Measurements from ENCODE around the gene KCNJ14. TPM values are rescaled to one million over a fixed set of nuclear protein-coding genes. Genes with fewer than 3 reads are reported as not detected.

KCNJ14 gene
- total and polyA plus RNA-seq, 7 experiments from 2014 or later: 0.05 to 3.9 (median 2.1) TPM

- intact Hi-C loops (cut with micrococcal nuclease): loop anchor here (1.0 kb wide), 5 partner anchors 78 to 329 kb away; no protein-coding TSS in a partner anchor
- peaks cover 5 to 30% (median 22%) of the 10 kb centered on the region in 7 donors for H3K4me1 Mint-ChIP-seq
- CTCF ChIA-PET: interaction anchor here (0.6 to 3.6 kb wide), 16 partner anchors 8 to 161 kb away, joined by 3 to 31 read pairs (median 3); no protein-coding TSS in a partner anchor
- peaks cover 0 to 1% (median 0%) of the 10 kb centered on the region in 11 donors for H3K9me3 Mint-ChIP-seq
- H3K27ac Mint-ChIP-seq: no peak overlapping the region
- Histone ChIP-seq H3K9me3 (ENCODE audit: control insufficient read depth in 2 of 3, low read length in 3 of 3) (no peaks in the 10 kb centered on the region), H3K27ac (ENCODE audit: low read depth, low read length) (no peak overlapping the region), H3K36me3 (ENCODE audit: control insufficient read depth in 2 of 3, insufficient read depth in 3 of 3, low read length in 3 of 3) (peaks cover 0 to 15% (median 0%) of the 10 kb centered on the region in 3 experiments), H3K4me1 (ENCODE audit: control insufficient read depth in 2 of 2, insufficient read depth in 2 of 2, low read length in 2 of 2) (peaks cover 9 to 18% of the 10 kb centered on the region in 2 donors), H3K27me3 (ENCODE audit: control insufficient read depth in 2 of 2, insufficient read depth in 2 of 2, low read length in 2 of 2) (no peaks in the 10 kb centered on the region), H3K4me3 (ENCODE audit: low read length) (no peak overlapping the region)
- H3K4me3 Mint-ChIP-seq: no peak overlapping the region
- peaks cover 0 to 8% (median 0%) of the 10 kb centered on the region in 5 donors for H3K36me3 Mint-ChIP-seq
- DNase-seq (peak in 7 of 9 donors; percentile 41 to 77 (median 65)), ATAC-seq (peak; percentile 42)
- POLR2A ChIA-PET: interaction anchor here (0.6 to 1.9 kb wide), 7 partner anchors 13 to 118 kb away, joined by 3 to 6 read pairs (median 3); no protein-coding TSS in a partner anchor
- peaks cover 0 to 2% (median 0%) of the 10 kb centered on the region in 5 donors for H3K27me3 Mint-ChIP-seq
These were observed 50.9 kb downstream of the KCNJ14 start for GRCh38 chr19:48506138-48506733.

GRCh38 chr19:48507911-48508439 is 52.6 kb downstream of the KCNJ14 start:
- H3K9me3 Mint-ChIP-seq: peaks cover 0 to 1% (median 0%) of the 10 kb centered on the region in 11 donors
- H3K4me1 ChIP-seq (ENCODE audit: control insufficient read depth in 2 of 2, insufficient read depth in 2 of 2, low read length in 2 of 2): peaks cover 18 to 19% of the 10 kb centered on the region in 2 donors
- intact Hi-C loops (cut with micrococcal nuclease): no loop called here
- no peak overlapping the region for H3K4me3 ChIP-seq (ENCODE audit: low read length)
- DNase-seq (no peak), ATAC-seq (no peak)
- ChIA-PET POLR2A (interaction anchor here (1.0 to 2.2 kb wide), 3 partner anchors 15 to 77 kb away, joined by 3 to 9 read pairs (median 6); no protein-coding TSS in a partner anchor), CTCF (interaction anchor here (0.8 to 3.2 kb wide), 9 partner anchors 18 to 334 kb away, joined by 3 to 24 read pairs (median 4); partner anchors contain the start of gene SPHK2)
- H3K36me3 Mint-ChIP-seq: peaks cover 0 to 8% (median 0%) of the 10 kb centered on the region in 5 donors
- peak overlapping the region in 5 of 9 donors; percentile 18 to 78 (median 28) for H3K27ac Mint-ChIP-seq
- H3K27ac ChIP-seq (ENCODE audit: low read depth, low read length): no peak overlapping the region
- no peaks in the 10 kb centered on the region for H3K27me3 Mint-ChIP-seq
- H3K36me3 ChIP-seq (ENCODE audit: control insufficient read depth in 2 of 3, insufficient read depth in 3 of 3, low read length in 3 of 3): peaks cover 0 to 15% (median 0%) of the 10 kb centered on the region in 3 experiments
- peak overlapping the region in 2 of 10 donors; percentile 10 to 20 for H3K4me3 Mint-ChIP-seq
- no peaks in the 10 kb centered on the region for H3K27me3 ChIP-seq (ENCODE audit: control insufficient read depth in 2 of 2, insufficient read depth in 2 of 2, low read length in 2 of 2)
- H3K4me1 Mint-ChIP-seq: peaks cover 5 to 20% (median 14%) of the 10 kb centered on the region in 7 donors
- no peaks in the 10 kb centered on the region for H3K9me3 ChIP-seq (ENCODE audit: control insufficient read depth in 2 of 3, low read length in 3 of 3)

GRCh38 chr19:48508729-48509411 is 53.5 kb downstream of the KCNJ14 start:
- intact Hi-C loops (cut with micrococcal nuclease): no loop called here
- Mint-ChIP-seq H3K4me3 (peak overlapping the region in 2 of 10 donors; percentile 29 to 34), H3K27ac (no peak overlapping the region), H3K4me1 (peaks cover 8 to 18% (median 11%) of the 10 kb centered on the region in 7 donors), H3K36me3 (peaks cover 0 to 8% (median 0%) of the 10 kb centered on the region in 5 donors), H3K9me3 (peaks cover 0 to 1% (median 0%) of the 10 kb centered on the region in 11 donors), H3K27me3 (no peaks in the 10 kb centered on the region)
- POLR2A ChIA-PET: interaction anchor here (1.4 to 2.2 kb wide), 2 partner anchors 76 to 100 kb away, joined by 5 to 9 read pairs; no protein-coding TSS in a partner anchor
- DNase-seq: no peak
- CTCF ChIA-PET: interaction anchor here (0.8 to 3.2 kb wide), 8 partner anchors 20 to 333 kb away, joined by 3 to 24 read pairs (median 4); partner anchors contain the start of gene SPHK2
- H3K4me1 ChIP-seq (ENCODE audit: control insufficient read depth in 2 of 2, insufficient read depth in 2 of 2, low read length in 2 of 2): peaks cover 21 to 22% of the 10 kb centered on the region in 2 donors
- no peaks in the 10 kb centered on the region for H3K9me3 ChIP-seq (ENCODE audit: control insufficient read depth in 2 of 3, low read length in 3 of 3)
- no peak overlapping the region for H3K4me3 ChIP-seq (ENCODE audit: low read length)
- no peak overlapping the region for H3K27ac ChIP-seq (ENCODE audit: low read depth, low read length)
- ATAC-seq: no peak
- peaks cover 0 to 15% (median 0%) of the 10 kb centered on the region in 3 experiments for H3K36me3 ChIP-seq (ENCODE audit: control insufficient read depth in 2 of 3, insufficient read depth in 3 of 3, low read length in 3 of 3)
- no peaks in the 10 kb centered on the region for H3K27me3 ChIP-seq (ENCODE audit: control insufficient read depth in 2 of 2, insufficient read depth in 2 of 2, low read length in 2 of 2)

- no peaks in the 10 kb centered on the region for H3K27me3 ChIP-seq (ENCODE audit: control insufficient read depth in 2 of 2, insufficient read depth in 2 of 2, low read length in 2 of 2)
- no peaks in the 10 kb centered on the region for H3K27me3 Mint-ChIP-seq
- H3K9me3 Mint-ChIP-seq: no peaks in the 10 kb centered on the region
- no peaks in the 10 kb centered on the region for H3K9me3 ChIP-seq (ENCODE audit: control insufficient read depth in 2 of 3, low read length in 3 of 3)
- H3K4me3 ChIP-seq (ENCODE audit: low read length): no peak overlapping the region
- no peak overlapping the region for H3K27ac ChIP-seq (ENCODE audit: low read depth, low read length)
- ChIA-PET CTCF (interaction anchor here (1.0 to 3.2 kb wide), 3 partner anchors 20 to 75 kb away, joined by 3 to 24 read pairs (median 4); no protein-coding TSS in a partner anchor), POLR2A (interaction anchor here (0.6 to 2.2 kb wide), 3 partner anchors 75 to 1081 kb away, joined by 3 to 9 read pairs (median 5); partner anchors contain the start of gene PRR12)
- H3K36me3 ChIP-seq (ENCODE audit: control insufficient read depth in 2 of 3, insufficient read depth in 3 of 3, low read length in 3 of 3): peaks cover 0 to 15% (median 0%) of the 10 kb centered on the region in 3 experiments
- intact Hi-C loops (cut with micrococcal nuclease): loop anchor here (1.0 to 5.0 kb wide), 11 partner anchors 7 to 732 kb away; partner anchors contain the start of genes CYTH2 (in 1 of the 2), FTL (in 1 of the 2), GRIN2D (in 1 of the 2) and KDELR1 (in 1 of the 2)
- H3K4me3 Mint-ChIP-seq: peak overlapping the region in 3 of 10 donors; percentile 39 to 92 (median 57)
- H3K4me1 Mint-ChIP-seq: peaks cover 11 to 18% (median 13%) of the 10 kb centered on the region in 7 donors
- peaks cover 0 to 8% (median 0%) of the 10 kb centered on the region in 5 donors for H3K36me3 Mint-ChIP-seq
- no peak for DNase-seq
- no peak for ATAC-seq
- H3K27ac Mint-ChIP-seq: peak overlapping the region in 3 of 9 donors; percentile 14 to 83 (median 43)
- H3K4me1 ChIP-seq (ENCODE audit: control insufficient read depth in 2 of 2, insufficient read depth in 2 of 2, low read length in 2 of 2): peaks cover 21 to 22% of the 10 kb centered on the region in 2 donors
These were observed 54.3 kb downstream of the KCNJ14 start for GRCh38 chr19:48509467-48510194.

- Mint-ChIP-seq H3K27me3 (no peaks in the 10 kb centered on the region), H3K4me1 (peaks cover 11 to 18% (median 13%) of the 10 kb centered on the region in 7 donors), H3K27ac (peak overlapping the region; percentile 40 to 92 (median 86)), H3K36me3 (peaks cover 0 to 8% (median 0%) of the 10 kb centered on the region in 5 donors), H3K4me3 (peak overlapping the region in 7 of 10 donors; percentile 86 to 94 (median 89)), H3K9me3 (no peaks in the 10 kb centered on the region)
- intact Hi-C loops (cut with micrococcal nuclease): loop anchor here (1.0 to 5.0 kb wide), 13 partner anchors 8 to 733 kb away; partner anchors contain the start of genes CYTH2 (in 1 of the 2), FTL (in 1 of the 2), GRIN2D (in 1 of the 2) and KDELR1 (in 1 of the 2)
- Histone ChIP-seq H3K9me3 (ENCODE audit: control insufficient read depth in 2 of 3, low read length in 3 of 3) (no peaks in the 10 kb centered on the region), H3K4me3 (ENCODE audit: low read length) (peak overlapping the region; percentile 82), H3K36me3 (ENCODE audit: control insufficient read depth in 2 of 3, insufficient read depth in 3 of 3, low read length in 3 of 3) (peaks cover 0 to 15% (median 0%) of the 10 kb centered on the region in 3 experiments), H3K27ac (ENCODE audit: low read depth, low read length) (peak overlapping the region; percentile 66), H3K27me3 (ENCODE audit: control insufficient read depth in 2 of 2, insufficient read depth in 2 of 2, low read length in 2 of 2) (no peaks in the 10 kb centered on the region), H3K4me1 (ENCODE audit: control insufficient read depth in 2 of 2, insufficient read depth in 2 of 2, low read length in 2 of 2) (peaks cover 21 to 22% of the 10 kb centered on the region in 2 donors)
- ChIA-PET POLR2A (interaction anchor here (0.6 kb wide), 1 partner anchor 1080 kb away, joined by 3 read pairs; the partner anchor contains the start of gene PRR12), CTCF (interaction anchor here (0.6 to 1.6 kb wide), 2 partner anchors 21 to 98 kb away, joined by 3 to 4 read pairs; no protein-coding TSS in a partner anchor)
- DNase-seq (peak; percentile 58 to 81 (median 73)), ATAC-seq (peak; percentile 64)
These were observed 55.3 kb downstream of the KCNJ14 start for GRCh38 chr19:48510421-48511268.
